DND-41 (cell line): ENCODE data around the gene RPL35.

Source experiments
- ATAC-seq: fragments of 200-7000 bp; cut with Tn5 transposase; 3 replicates; pipeline ENCODE4 v1.9.1; 2021; ENCODE audit warnings: low read depth; ENCODE audit not compliant: insufficient read depth
- DNase-seq: peaks from one replicate; pipeline ENCODE4 v3.0.0-alpha.2; 2020
- H2AFZ ChIP-seq: 2 replicates; pipeline ENCODE4 v1.6.0; 2012; ENCODE audit warnings: low read depth, low read length
- H3K27ac ChIP-seq: 2 replicates; pipeline ENCODE4 v1.5.1; 2012; ENCODE audit warnings: low read length, inconsistent platforms
- H3K27me3 ChIP-seq: fragments of 200-600 bp; sonication (generic); 2 replicates; pipeline ENCODE4 v1.6.0; 2012; ENCODE audit warnings: low read length, mild to moderate bottlenecking, inconsistent platforms; ENCODE audit not compliant: insufficient read depth, poor library complexity
- H3K36me3 ChIP-seq: 2 replicates; pipeline ENCODE4 v1.5.1; 2012; ENCODE audit warnings: low read length, inconsistent platforms; ENCODE audit not compliant: insufficient read depth
- H3K4me1 ChIP-seq: 2 replicates; pipeline ENCODE4 v1.5.1; 2012; ENCODE audit warnings: mild to moderate bottlenecking, low read length; ENCODE audit not compliant: insufficient read depth
- H3K4me2 ChIP-seq: 2 replicates; pipeline ENCODE4 v1.6.0; 2012; ENCODE audit warnings: mild to moderate bottlenecking, moderate library complexity, low read length, inconsistent platforms; ENCODE audit not compliant: insufficient read depth
- H3K4me3 ChIP-seq, 2 experiments: fragments of 200-600 bp in 1 of 2; shearing (Covaris generic) in 1 of 2; 2 replicates each; pipeline ENCODE4 v1.5.1; 2012 to 2016; ENCODE audit warnings: inconsistent platforms in 2 of 2, low read length in 2 of 2, mild to moderate bottlenecking in 2 of 2, low read depth in 1 of 2, moderate library complexity in 1 of 2
- H3K79me2 ChIP-seq: 2 replicates; pipeline ENCODE4 v1.6.0; 2012; ENCODE audit warnings: low read length, inconsistent platforms; ENCODE audit not compliant: insufficient read depth
- H3K9ac ChIP-seq: 2 replicates; pipeline ENCODE4 v1.6.0; 2012; ENCODE audit warnings: low read depth, mild to moderate bottlenecking, inconsistent platforms, low read length, moderate library complexity
- H3K9me3 ChIP-seq: 2 replicates; pipeline ENCODE4 v1.5.1; 2012; ENCODE audit warnings: low read length, moderate library complexity, mild to moderate bottlenecking, inconsistent platforms; ENCODE audit not compliant: insufficient read depth, severe bottlenecking
- H4K20me1 ChIP-seq: 2 replicates; pipeline ENCODE4 v1.6.0; 2012; ENCODE audit warnings: low read length; ENCODE audit not compliant: insufficient read depth
- EZH2 ChIP-seq: IDR thresholded peaks from 3 replicates; pipeline ENCODE4 v1.6.1; 2012; ENCODE audit warnings: borderline replicate concordance, low read depth, mild to moderate bottlenecking, moderate library complexity, low read length, inconsistent platforms; ENCODE audit not compliant: severe bottlenecking
- TF ChIP-seq, protein P1 (sequence below): IDR thresholded peaks from 2 replicates; pipeline ENCODE4 v1.5.1; 2012; ENCODE audit warnings: borderline replicate concordance, low read length, moderate library complexity, mild to moderate bottlenecking; ENCODE audit not compliant: poor library complexity, severe bottlenecking; ENCODE audit errors: extremely low read depth

The RPL35 gene

DNA sequence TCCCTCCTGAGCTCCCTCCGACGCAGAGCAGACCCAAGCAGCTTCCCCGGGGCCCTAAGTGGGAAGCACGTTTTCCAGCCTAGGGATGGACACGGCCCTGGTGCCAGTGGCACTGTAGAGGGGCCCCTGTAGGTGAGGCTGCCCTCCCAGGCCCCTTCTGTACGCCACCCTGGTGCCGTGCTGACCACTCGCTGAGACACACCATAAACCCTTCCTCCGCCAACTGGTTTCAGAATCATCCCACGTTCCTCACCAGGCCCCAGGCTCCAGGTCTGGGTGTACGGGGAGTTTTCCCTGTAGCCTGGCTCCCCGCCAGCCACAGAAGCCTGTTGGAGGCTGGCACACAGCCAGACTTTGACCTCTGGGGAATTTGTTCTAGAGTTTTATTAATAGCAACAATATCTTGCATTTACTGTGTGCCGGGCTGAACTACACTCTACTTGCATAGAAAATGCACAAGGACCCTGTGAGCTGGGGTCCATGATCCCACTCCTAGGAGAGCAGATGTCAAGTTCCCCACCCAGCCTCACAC is 26.7 kb downstream of the RPL35 start:
- no peak overlapping the region for H3K9ac ChIP-seq
- no peak overlapping the region for H3K27ac ChIP-seq
- no peaks in the 10 kb centered on the region for H3K36me3 ChIP-seq
- no peak for TF ChIP-seq EZH2
- TF ChIP-seq, protein P1, sequence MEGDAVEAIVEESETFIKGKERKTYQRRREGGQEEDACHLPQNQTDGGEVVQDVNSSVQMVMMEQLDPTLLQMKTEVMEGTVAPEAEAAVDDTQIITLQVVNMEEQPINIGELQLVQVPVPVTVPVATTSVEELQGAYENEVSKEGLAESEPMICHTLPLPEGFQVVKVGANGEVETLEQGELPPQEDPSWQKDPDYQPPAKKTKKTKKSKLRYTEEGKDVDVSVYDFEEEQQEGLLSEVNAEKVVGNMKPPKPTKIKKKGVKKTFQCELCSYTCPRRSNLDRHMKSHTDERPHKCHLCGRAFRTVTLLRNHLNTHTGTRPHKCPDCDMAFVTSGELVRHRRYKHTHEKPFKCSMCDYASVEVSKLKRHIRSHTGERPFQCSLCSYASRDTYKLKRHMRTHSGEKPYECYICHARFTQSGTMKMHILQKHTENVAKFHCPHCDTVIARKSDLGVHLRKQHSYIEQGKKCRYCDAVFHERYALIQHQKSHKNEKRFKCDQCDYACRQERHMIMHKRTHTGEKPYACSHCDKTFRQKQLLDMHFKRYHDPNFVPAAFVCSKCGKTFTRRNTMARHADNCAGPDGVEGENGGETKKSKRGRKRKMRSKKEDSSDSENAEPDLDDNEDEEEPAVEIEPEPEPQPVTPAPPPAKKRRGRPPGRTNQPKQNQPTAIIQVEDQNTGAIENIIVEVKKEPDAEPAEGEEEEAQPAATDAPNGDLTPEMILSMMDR, result no peak
- DNase-seq, result no peak
- H3K4me2 ChIP-seq, result no peak overlapping the region
- no peak overlapping the region for H2AFZ ChIP-seq
- H3K27me3 ChIP-seq, result no peaks in the 10 kb centered on the region
- H3K9me3 ChIP-seq, result no peaks in the 10 kb centered on the region
- no peaks in the 10 kb centered on the region for H3K79me2 ChIP-seq
- no peaks in the 10 kb centered on the region for H4K20me1 ChIP-seq
- H3K4me1 ChIP-seq, result no peaks in the 10 kb centered on the region
- no peak overlapping the region for H3K4me3 ChIP-seq
- no peak for ATAC-seq

- Histone ChIP-seq H3K4me2 (no peak overlapping the region), H3K9me3 (no peaks in the 10 kb centered on the region), H4K20me1 (no peaks in the 10 kb centered on the region), H3K4me1 (no peaks in the 10 kb centered on the region), H3K36me3 (no peaks in the 10 kb centered on the region), H3K27ac (no peak overlapping the region), H3K4me3 (no peak overlapping the region), H3K9ac (no peak overlapping the region), H3K27me3 (no peaks in the 10 kb centered on the region), H3K79me2 (no peaks in the 10 kb centered on the region), H2AFZ (no peak overlapping the region)
- ATAC-seq, result no peak
- TF ChIP-seq, protein P1, result no peak
- TF ChIP-seq EZH2, result no peak
- no peak for DNase-seq
Observed at GRCh38 chr9:124834591-124834990, 27.2 kb downstream of the RPL35 start.

GRCh38 chr9:124831642-124832364 is 30.0 kb downstream of the RPL35 start:
- ATAC-seq (no peak), DNase-seq (no peak)
- no peak overlapping the region for H3K9ac ChIP-seq
- H2AFZ ChIP-seq, result no peak overlapping the region
- no peak overlapping the region for H3K4me3 ChIP-seq
- no peaks in the 10 kb centered on the region for H4K20me1 ChIP-seq
- no peaks in the 10 kb centered on the region for H3K4me1 ChIP-seq
- no peaks in the 10 kb centered on the region for H3K36me3 ChIP-seq
- no peaks in the 10 kb centered on the region for H3K79me2 ChIP-seq
- H3K4me2 ChIP-seq, result no peak overlapping the region
- no peaks in the 10 kb centered on the region for H3K27me3 ChIP-seq
- H3K9me3 ChIP-seq, result no peaks in the 10 kb centered on the region
- no peak overlapping the region for H3K27ac ChIP-seq
- TF ChIP-seq EZH2, result no peak
- TF ChIP-seq, protein P1, result no peak
